ENCODE measurements around the gene SPEM2. TPM values are rescaled to one million over a fixed set of nuclear protein-coding genes. Genes with fewer than 3 reads are reported as not detected.

Gene SPEM2
- total RNA-seq, 4 donors from 2014 or later, result not detected

DNA sequence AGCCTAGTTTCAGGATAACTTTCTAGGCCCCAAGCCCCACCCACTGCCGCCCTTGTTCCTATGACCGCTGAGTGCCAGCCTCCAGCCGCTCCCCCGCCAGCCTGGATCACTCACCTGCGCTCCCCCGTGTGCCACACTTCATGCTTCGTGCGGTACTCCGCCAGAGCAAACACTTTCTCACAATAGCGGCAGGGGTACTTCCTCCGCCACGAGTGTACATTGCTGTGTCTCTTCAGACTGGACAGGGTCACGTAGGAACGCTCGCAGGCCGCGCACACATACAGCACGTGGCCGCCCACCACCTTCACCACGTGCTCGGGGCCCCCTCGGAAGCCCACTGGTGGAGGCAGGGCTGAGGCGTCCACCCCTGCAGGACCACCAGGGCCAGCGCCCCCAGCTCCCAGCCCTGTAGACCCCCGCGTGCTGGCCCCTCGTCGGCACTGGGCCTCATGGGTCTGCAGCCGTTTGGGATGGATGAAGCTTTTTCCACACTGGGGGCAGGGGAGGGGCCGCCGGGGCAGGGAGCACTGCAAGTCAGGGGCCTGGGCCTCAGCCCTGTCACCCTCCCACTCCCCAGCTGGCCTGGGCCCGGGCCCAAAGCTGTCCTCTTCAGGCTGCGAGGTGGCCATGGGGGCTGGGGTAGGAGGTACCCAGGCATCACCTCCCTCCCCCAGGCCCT is 40.3 kb downstream of the SPEM2 start:
- Histone ChIP-seq H3K4me1 (peaks cover 14 to 83% (median 17%) of the 10 kb centered on the region in 3 donors), H3K9me3 (no peaks in the 10 kb centered on the region), H3K27me3 (no peaks in the 10 kb centered on the region), H3K27ac (peak overlapping the region; percentile 0 to 75 (median 65)), H3K4me3 (no peak overlapping the region), H3K36me3 (peaks cover 10 to 68% (median 11%) of the 10 kb centered on the region in 3 donors)
- intact Hi-C loops (cut with DNase I), result no loop called here
- TF ChIP-seq, protein P1, sequence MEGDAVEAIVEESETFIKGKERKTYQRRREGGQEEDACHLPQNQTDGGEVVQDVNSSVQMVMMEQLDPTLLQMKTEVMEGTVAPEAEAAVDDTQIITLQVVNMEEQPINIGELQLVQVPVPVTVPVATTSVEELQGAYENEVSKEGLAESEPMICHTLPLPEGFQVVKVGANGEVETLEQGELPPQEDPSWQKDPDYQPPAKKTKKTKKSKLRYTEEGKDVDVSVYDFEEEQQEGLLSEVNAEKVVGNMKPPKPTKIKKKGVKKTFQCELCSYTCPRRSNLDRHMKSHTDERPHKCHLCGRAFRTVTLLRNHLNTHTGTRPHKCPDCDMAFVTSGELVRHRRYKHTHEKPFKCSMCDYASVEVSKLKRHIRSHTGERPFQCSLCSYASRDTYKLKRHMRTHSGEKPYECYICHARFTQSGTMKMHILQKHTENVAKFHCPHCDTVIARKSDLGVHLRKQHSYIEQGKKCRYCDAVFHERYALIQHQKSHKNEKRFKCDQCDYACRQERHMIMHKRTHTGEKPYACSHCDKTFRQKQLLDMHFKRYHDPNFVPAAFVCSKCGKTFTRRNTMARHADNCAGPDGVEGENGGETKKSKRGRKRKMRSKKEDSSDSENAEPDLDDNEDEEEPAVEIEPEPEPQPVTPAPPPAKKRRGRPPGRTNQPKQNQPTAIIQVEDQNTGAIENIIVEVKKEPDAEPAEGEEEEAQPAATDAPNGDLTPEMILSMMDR (IDR thresholded peaks at IDR 0.05), result no peak
- no peak for TF ChIP-seq POLR2A (IDR thresholded peaks at IDR 0.05)
- 89 to 93% methylated on average over 10 to 22 of the region's 33 CpGs for WGBS, 2 donors
- no peak for DNase-seq

DNA sequence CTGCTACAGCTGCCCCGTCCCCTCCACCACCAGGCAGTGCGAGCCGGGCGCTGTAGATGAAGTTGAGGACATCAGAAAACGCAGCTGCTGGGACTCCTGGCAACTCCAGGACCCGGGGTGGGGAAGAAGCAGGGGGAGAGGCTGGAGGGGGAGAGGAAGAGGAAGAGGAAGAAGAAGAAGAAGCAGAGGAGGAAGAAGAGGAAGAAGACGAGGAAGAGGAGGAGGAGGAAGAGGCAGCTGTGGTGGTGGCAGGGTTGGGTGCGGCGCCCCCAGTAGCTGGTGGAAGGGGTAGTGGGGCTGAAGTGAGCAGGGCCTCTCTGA is 40.9 kb downstream of the SPEM2 start:
- H3K36me3 ChIP-seq, result peaks cover 10 to 68% (median 11%) of the 10 kb centered on the region in 3 donors
- intact Hi-C loops (cut with DNase I), result no loop called here
- 76 to 86% methylated on average over 5 of the region's 9 CpGs for WGBS, 2 donors
- TF ChIP-seq POLR2A (IDR thresholded peaks at IDR 0.05), result no peak
- TF ChIP-seq, protein P1 (IDR thresholded peaks at IDR 0.05), result no peak
- no peaks in the 10 kb centered on the region for H3K27me3 ChIP-seq
- H3K4me1 ChIP-seq, result peaks cover 17 to 84% (median 20%) of the 10 kb centered on the region in 3 donors
- no peak overlapping the region for H3K4me3 ChIP-seq
- H3K27ac ChIP-seq, result peak overlapping the region; percentile 0 to 75 (median 65)
- DNase-seq, result no peak
- H3K9me3 ChIP-seq, result no peaks in the 10 kb centered on the region

DNA sequence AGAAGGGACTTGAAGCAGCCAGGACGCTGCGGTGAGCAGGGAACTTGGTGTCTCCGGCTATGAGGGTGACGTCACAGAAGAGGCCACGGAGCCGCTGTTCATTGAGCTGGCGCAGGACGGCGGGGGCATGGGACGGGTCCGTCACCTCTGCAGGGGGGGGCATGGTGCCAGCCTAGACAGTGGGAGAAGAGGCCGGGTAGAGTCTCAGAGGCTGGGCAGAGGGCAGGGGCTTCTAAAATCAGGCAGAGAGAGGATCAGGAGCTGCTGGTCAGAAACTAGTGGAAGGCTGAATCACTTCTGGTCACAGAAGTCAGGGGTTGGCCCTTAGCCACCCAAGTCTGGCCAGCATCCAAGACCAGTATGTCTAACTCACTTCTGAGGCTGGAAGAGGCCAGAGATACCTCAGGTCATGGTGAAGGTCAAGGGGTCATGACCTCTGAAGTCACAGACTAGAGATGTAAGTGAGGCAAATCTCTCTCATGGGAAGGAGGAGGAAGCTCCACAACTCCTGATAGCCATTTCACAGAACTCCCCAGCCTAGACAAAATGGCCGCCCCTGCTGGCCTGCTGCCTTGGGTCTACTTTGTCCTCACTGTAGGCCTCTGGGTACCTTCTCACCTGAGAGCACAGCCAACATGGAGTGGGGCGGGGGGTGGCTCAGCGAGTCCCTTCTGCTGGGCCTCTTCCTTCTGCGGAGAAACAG is 41.4 kb downstream of the SPEM2 start:
- WGBS, 2 donors, result 65 to 78% methylated on average over 12 to 14 of the region's 16 CpGs
- H3K9me3 ChIP-seq, result no peaks in the 10 kb centered on the region
- peaks cover 18 to 84% (median 25%) of the 10 kb centered on the region in 3 donors for H3K4me1 ChIP-seq
- intact Hi-C loops (cut with DNase I), result no loop called here
- H3K36me3 ChIP-seq, result peaks cover 10 to 65% (median 11%) of the 10 kb centered on the region in 3 donors
- H3K27ac ChIP-seq, result peak overlapping the region; percentile 0 to 75 (median 65)
- TF ChIP-seq POLR2A (IDR thresholded peaks at IDR 0.05), result no peak
- TF ChIP-seq, protein P1 (IDR thresholded peaks at IDR 0.05), result no peak
- H3K27me3 ChIP-seq, result no peaks in the 10 kb centered on the region
- no peak overlapping the region for H3K4me3 ChIP-seq
- no peak for DNase-seq

DNA sequence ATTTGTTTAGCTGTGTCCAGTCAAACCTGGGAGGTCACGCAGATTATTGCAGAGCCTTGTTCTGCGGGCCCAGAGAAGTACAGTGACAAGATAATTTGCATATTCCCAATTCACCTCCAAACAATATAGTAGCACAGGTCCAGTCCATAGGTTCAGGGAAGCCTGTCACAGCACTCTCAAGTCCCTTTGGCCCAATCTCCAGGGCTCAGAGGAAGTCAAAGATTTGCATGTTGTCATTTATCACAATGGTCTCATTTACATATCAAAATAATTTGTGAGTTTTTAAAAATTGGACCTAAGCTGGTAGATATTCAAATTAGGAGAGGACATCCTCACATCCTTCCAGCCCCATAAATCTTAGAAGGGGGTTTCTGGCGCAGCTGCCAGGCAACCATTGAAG is 42.1 kb downstream of the SPEM2 start:
- TF ChIP-seq, protein P1 (IDR thresholded peaks at IDR 0.05), result no peak
- no peak for TF ChIP-seq POLR2A (IDR thresholded peaks at IDR 0.05)
- H3K36me3 ChIP-seq, result peaks cover 7 to 58% (median 11%) of the 10 kb centered on the region in 3 donors
- intact Hi-C loops (cut with DNase I), result no loop called here
- no peaks in the 10 kb centered on the region for H3K27me3 ChIP-seq
- H3K4me3 ChIP-seq, result no peak overlapping the region
- 91 to 94% methylated on average over 2 to 3 of the region's 3 CpGs for WGBS, 2 donors
- DNase-seq, result no peak
- H3K27ac ChIP-seq, result peak overlapping the region in 3 of 4 donors; percentile 64 to 75 (median 66)
- peaks cover 23 to 86% (median 32%) of the 10 kb centered on the region in 3 donors for H3K4me1 ChIP-seq
- H3K9me3 ChIP-seq, result no peaks in the 10 kb centered on the region

DNA sequence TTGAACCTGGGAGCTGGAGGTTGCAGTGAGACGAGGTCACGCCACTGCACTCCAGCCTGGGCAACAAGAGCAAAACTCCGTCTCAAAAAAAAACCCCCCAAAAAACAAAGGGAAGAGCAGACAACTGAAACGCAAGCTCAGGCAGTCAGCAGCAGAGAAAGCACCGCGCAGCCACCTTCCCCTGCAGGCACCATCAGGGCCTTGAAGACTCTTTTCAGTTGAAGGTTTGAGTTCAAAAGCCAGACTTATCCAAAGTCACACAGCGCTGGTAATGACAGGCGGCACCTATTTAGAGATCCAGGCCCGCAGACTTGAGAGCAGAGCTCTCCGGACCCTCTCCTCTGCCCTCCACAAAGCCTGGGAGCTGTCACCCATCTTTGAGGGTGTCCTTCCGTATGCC is 42.9 kb downstream of the SPEM2 start:
- Histone ChIP-seq H3K27me3 (no peaks in the 10 kb centered on the region), H3K4me3 (no peak overlapping the region), H3K9me3 (no peaks in the 10 kb centered on the region), H3K27ac (no peak overlapping the region), H3K4me1 (peaks cover 23 to 91% (median 33%) of the 10 kb centered on the region in 3 donors), H3K36me3 (peaks cover 0 to 50% (median 6%) of the 10 kb centered on the region in 3 donors)
- intact Hi-C loops (cut with DNase I), result no loop called here
- WGBS, 2 donors, result 90 to 95% methylated on average over 8 to 11 of the region's 11 CpGs
- DNase-seq, result no peak
- TF ChIP-seq, protein P1 (IDR thresholded peaks at IDR 0.05), result no peak
- TF ChIP-seq POLR2A (IDR thresholded peaks at IDR 0.05), result no peak
